ENCODE results near the gene ATP8A1.

DNA sequence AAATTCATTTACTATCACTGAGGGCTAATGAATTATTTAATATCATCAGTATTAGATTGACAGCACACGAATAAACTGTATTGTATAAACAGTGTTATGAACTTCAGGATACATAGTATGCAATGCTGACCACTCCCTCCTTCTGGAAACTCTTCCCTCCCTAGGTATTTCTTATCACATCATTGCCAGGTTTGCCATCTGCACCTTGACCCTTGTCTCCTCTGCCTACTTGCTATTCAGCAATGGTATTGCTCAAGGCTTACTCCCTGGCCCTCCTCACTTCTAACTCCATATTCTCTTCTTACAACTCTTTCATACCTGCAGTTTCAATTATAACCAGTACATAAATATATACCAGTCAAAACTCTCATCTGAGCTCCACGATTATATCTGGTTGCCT is 38.9 kb downstream of the ATP8A1 start:
- TF ChIP-seq, protein P1, sequence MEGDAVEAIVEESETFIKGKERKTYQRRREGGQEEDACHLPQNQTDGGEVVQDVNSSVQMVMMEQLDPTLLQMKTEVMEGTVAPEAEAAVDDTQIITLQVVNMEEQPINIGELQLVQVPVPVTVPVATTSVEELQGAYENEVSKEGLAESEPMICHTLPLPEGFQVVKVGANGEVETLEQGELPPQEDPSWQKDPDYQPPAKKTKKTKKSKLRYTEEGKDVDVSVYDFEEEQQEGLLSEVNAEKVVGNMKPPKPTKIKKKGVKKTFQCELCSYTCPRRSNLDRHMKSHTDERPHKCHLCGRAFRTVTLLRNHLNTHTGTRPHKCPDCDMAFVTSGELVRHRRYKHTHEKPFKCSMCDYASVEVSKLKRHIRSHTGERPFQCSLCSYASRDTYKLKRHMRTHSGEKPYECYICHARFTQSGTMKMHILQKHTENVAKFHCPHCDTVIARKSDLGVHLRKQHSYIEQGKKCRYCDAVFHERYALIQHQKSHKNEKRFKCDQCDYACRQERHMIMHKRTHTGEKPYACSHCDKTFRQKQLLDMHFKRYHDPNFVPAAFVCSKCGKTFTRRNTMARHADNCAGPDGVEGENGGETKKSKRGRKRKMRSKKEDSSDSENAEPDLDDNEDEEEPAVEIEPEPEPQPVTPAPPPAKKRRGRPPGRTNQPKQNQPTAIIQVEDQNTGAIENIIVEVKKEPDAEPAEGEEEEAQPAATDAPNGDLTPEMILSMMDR (IDR thresholded peaks at IDR 0.05; ENCODE audit: borderline replicate concordance, extremely low read depth, low read length, poor library complexity, severe bottlenecking) = no peak
- no peak for TF ChIP-seq EZH2 (IDR thresholded peaks at IDR 0.05; ENCODE audit: borderline replicate concordance, low read depth, low read length, severe bottlenecking)
